Lung (tissue), 12 donors: ENCODE measurements around the gene OR5H2. TPM values are rescaled to one million over a fixed set of nuclear protein-coding genes. Genes with fewer than 3 reads are reported as not detected.

ENCODE experiments used
- ATAC-seq: fragments of 200-7000 bp; cut with Tn5 transposase; one replicate; pipeline ENCODE4 v1.9.1; 2020; ENCODE audit warnings: moderate number of reproducible peaks; ENCODE audit not compliant: insufficient read depth, low FRiP score
- DNase-seq, 3 donors: peaks; one replicate each; pipeline ENCODE4 v3.0.0-alpha.2; 2013 to 2017
- H3K27ac ChIP-seq, 2 donors: one replicate each; pipeline ENCODE4 v1.5.1; 2013; ENCODE audit warnings: mild to moderate bottlenecking in 2 of 2, moderate library complexity in 2 of 2, control low read depth in 1 of 2, inconsistent platforms in 1 of 2, low read depth in 1 of 2, low read length in 1 of 2
- H3K27me3 ChIP-seq, 3 donors: one replicate each; pipeline ENCODE4 v1.5.1; 2013; ENCODE audit warnings: low read length in 2 of 3; ENCODE audit not compliant: control insufficient read depth in 3 of 3, insufficient read depth in 3 of 3
- H3K36me3 ChIP-seq, 4 donors: one replicate each; pipeline ENCODE4 v1.5.1; 2013; ENCODE audit warnings: low read length in 4 of 4, mild to moderate bottlenecking in 1 of 4, moderate library complexity in 1 of 4; ENCODE audit not compliant: control insufficient read depth in 4 of 4, insufficient read depth in 4 of 4
- H3K4me1 ChIP-seq, 5 donors: one replicate each; pipeline ENCODE4 v1.5.1; 2013; ENCODE audit warnings: low read length in 5 of 5, mild to moderate bottlenecking in 2 of 5, moderate library complexity in 1 of 5; ENCODE audit not compliant: control insufficient read depth in 5 of 5, insufficient read depth in 5 of 5
- H3K4me3 ChIP-seq: one replicate; pipeline ENCODE4 v1.5.1; 2013; ENCODE audit warnings: mild to moderate bottlenecking, control low read depth, moderate library complexity
- H3K9ac ChIP-seq, 2 donors: one replicate each; pipeline ENCODE4 v1.5.1; 2013; ENCODE audit warnings: low read length in 2 of 2, control low read depth in 1 of 2; ENCODE audit not compliant: insufficient read depth in 1 of 2
- H3K9me3 ChIP-seq, 4 donors: one replicate each; pipeline ENCODE4 v1.5.1; 2013; ENCODE audit warnings: low read length in 3 of 4, mild to moderate bottlenecking in 1 of 4, moderate library complexity in 1 of 4; ENCODE audit not compliant: control insufficient read depth in 4 of 4, insufficient read depth in 3 of 4
- WGBS, 2 donors: extraction: QIAGEN DNeasy Blood & Tissue Kit; methylation state at CpG; one replicate each; pipeline ENCODE4 v1.1.7; 2013; 5-methylcytosine and 5-hydroxymethylcytosine counted together
- polyA plus RNA-seq, 2 donors: library from polyadenylated mRNA; stranded (reverse); fragments of 200-250 nt; gene quantifications; one replicate each; pipeline ENCODE4 v1.2.1, GENCODE V29; 2013
- total RNA-seq, 2 donors: library from RNA; depleted of rRNA in 1 of 2; stranded (reverse); fragments of >200 nt in 1 of 2; gene quantifications; one replicate each; pipeline ENCODE4 v1.2.1, GENCODE V29; 2014 to 2021
- TF ChIP-seq, protein P1 (sequence below): IDR thresholded peaks from 2 replicates; pipeline ENCODE4 v1.5.1; 2012; ENCODE audit warnings: mild to moderate bottlenecking; ENCODE audit errors: control extremely low read depth, extremely low read depth
- donor health status: control.
- donor health status: control.
- donor health status: Bipolar disorder and iron deficiency.
- donor health status: healthy.
- donor health status: DM: yes; HTN: yes; CAD: no.

OR5H2 gene
- total and polyA plus RNA-seq, 4 donors, result not detected

DNA sequence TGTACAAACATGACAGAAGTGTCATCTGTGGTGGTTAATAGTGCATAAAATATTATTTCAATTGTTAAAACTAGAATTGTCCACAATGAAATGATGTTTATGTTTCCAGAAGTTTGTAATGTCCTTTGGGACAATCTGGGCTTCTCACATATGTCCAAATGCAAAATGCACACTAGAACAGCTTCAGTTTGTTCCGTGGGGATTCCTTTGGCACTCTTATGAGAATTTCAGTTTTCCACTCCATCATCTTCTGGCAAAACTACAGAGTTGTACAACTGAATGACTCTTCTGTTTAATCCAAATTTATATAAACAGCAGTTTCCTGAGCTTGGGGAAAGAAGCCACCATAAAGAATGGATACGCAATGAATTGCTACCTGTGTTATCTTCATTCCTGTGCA, 20.3 kb upstream of the OR5H2 start:
- Histone ChIP-seq H3K4me1 (no peaks in the 10 kb centered on the region), H3K4me3 (no peak overlapping the region), H3K9me3 (peaks cover 0 to 2% (median 0%) of the 10 kb centered on the region in 4 donors), H3K36me3 (no peaks in the 10 kb centered on the region), H3K9ac (no peak overlapping the region), H3K27ac (no peak overlapping the region), H3K27me3 (no peaks in the 10 kb centered on the region)
- 76% methylated on average over 2 of the region's 2 CpGs for WGBS, 2 donors
- TF ChIP-seq, protein P1, sequence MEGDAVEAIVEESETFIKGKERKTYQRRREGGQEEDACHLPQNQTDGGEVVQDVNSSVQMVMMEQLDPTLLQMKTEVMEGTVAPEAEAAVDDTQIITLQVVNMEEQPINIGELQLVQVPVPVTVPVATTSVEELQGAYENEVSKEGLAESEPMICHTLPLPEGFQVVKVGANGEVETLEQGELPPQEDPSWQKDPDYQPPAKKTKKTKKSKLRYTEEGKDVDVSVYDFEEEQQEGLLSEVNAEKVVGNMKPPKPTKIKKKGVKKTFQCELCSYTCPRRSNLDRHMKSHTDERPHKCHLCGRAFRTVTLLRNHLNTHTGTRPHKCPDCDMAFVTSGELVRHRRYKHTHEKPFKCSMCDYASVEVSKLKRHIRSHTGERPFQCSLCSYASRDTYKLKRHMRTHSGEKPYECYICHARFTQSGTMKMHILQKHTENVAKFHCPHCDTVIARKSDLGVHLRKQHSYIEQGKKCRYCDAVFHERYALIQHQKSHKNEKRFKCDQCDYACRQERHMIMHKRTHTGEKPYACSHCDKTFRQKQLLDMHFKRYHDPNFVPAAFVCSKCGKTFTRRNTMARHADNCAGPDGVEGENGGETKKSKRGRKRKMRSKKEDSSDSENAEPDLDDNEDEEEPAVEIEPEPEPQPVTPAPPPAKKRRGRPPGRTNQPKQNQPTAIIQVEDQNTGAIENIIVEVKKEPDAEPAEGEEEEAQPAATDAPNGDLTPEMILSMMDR, result no peak
- no peak for DNase-seq
- no peak for ATAC-seq

DNA sequence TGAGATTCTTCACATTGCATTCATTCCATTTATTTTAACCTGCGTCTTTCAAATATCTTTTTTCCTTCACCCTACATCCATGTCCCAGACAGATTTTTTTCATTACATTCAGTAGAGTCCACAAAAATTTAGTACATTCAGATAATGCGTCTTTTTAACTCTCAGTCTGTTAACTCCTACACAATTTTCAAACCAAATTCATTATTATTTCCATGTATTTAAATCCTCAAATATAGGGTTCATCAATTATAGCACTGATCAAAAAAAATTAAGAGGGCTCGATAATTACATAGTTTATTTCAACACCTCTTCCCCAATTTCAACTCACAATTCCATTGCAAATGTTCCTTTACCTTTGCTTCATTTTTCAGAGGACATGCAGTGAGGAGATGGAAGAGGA, 18.4 kb upstream of the OR5H2 start, which contains the start of gene OR5H6:
Gene OR5H6, plus strand, starts transcription at position 301 of the 400 bp plus-strand sequence. Its CDS starts 89 bp downstream, at position 390.
- ATAC-seq, result no peak

DNA sequence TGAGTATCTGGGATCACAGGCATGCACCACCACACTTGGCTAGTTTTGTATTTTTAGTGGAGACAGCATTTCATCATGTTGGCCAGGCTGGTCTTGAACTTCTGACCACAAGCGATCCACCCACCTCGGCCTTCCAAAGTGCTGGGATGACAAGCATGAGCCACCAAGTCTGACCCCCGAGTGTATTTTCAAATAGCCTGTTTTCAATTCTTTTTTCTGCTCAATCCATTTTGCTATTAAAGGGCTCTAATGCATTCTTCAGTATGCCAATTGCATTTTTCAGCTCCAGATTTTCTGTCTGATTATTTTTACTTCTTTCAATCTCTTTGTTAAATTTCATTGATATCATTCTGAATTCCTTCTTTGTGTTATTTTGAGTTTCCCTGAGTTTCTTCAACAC, 12.5 kb upstream of the OR5H2 start:
- WGBS, 2 donors, result 89 to 90% methylated on average over 3 of the region's 3 CpGs
- no peaks in the 10 kb centered on the region for H3K27me3 ChIP-seq
- H3K27ac ChIP-seq, result no peak overlapping the region
- ATAC-seq (no peak), DNase-seq (no peak)
- H3K4me1 ChIP-seq, result no peaks in the 10 kb centered on the region
- TF ChIP-seq, protein P1, result no peak
- H3K4me3 ChIP-seq, result no peak overlapping the region
- no peaks in the 10 kb centered on the region for H3K36me3 ChIP-seq
- H3K9me3 ChIP-seq, result peaks cover 0 to 13% (median 2%) of the 10 kb centered on the region in 4 donors
- no peak overlapping the region for H3K9ac ChIP-seq

More for the DNA sequence above, 18.4 kb upstream of the OR5H2 start, which contains the start of gene OR5H6:
- 78 to 89% methylated on average over 3 of the region's 3 CpGs for WGBS, 2 donors
- Histone ChIP-seq H3K36me3 (no peaks in the 10 kb centered on the region), H3K9me3 (peaks cover 0 to 2% (median 0%) of the 10 kb centered on the region in 4 donors), H3K4me3 (no peak within 1 kb of the TSS), H3K9ac (no peak within 1 kb of the TSS), H3K27ac (no peak within 1 kb of the TSS), H3K27me3 (no peaks in the 10 kb centered on the region), H3K4me1 (no peaks in the 10 kb centered on the region)
- no peak for DNase-seq
- TF ChIP-seq, protein P1, result no peak

DNA sequence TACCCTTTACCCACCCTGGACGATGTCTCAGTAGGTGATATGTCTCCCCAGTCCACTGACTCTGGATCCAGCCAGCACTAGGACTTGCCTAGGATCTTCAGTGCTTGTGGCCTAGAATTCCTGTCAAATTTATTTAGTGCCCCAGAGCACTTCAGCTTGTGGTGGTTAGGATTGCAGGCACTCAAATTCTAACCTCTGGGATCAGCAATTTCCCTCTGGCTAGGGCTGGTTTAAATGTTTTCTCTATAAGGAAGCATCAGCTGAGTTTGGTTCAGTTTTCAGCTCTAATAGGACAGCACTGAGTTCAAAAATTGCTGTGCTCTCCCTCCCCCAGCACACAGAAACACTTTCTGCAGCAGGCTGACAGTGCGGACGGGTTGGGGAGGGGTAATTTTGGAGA, 10.2 kb upstream of the OR5H2 start:
- ATAC-seq (no peak), DNase-seq (no peak)
- H3K4me1 ChIP-seq, result no peaks in the 10 kb centered on the region

More for the DNA sequence above, 10.2 kb upstream of the OR5H2 start:
- TF ChIP-seq, protein P1, result no peak
- H3K4me3 ChIP-seq, result no peak overlapping the region
- H3K9me3 ChIP-seq, result peaks cover 0 to 16% (median 2%) of the 10 kb centered on the region in 4 donors
- 83 to 88% methylated on average over 3 of the region's 3 CpGs for WGBS, 2 donors
- H3K27me3 ChIP-seq, result no peaks in the 10 kb centered on the region
- H3K9ac ChIP-seq, result no peak overlapping the region
- H3K36me3 ChIP-seq, result no peaks in the 10 kb centered on the region
- H3K27ac ChIP-seq, result no peak overlapping the region
